Spleen (tissue), 7 donors: ENCODE data around the gene HTR4.

Source experiments
- CTCF ChIP-seq, 11 experiments: fragments of 200-600 bp in 7 of 11; fragments of 450-650 bp in 4 of 11; sonication (generic) in 4 of 11; IDR thresholded peaks in 8 of 11; conservative IDR thresholded peaks in 3 of 11; 1 replicate in 7 of 11; 2 replicates in 4 of 11; pipeline versions ENCODE4 v1.4.0 to v1.8.0; 2016 to 2021; ENCODE audit warnings: antibody characterized with exemption in 11 of 11, inconsistent platforms in 4 of 11, mild to moderate bottlenecking in 1 of 11
- POLR2A ChIP-seq, 3 donors: fragments of 450-650 bp; IDR thresholded peaks; one replicate each; pipeline ENCODE4 v1.5.1; 2017; ENCODE audit warnings: antibody characterized with exemption in 3 of 3, mild to moderate bottlenecking in 1 of 3
- donor health status: DM: no; HTN: no; CAD: no; lungs with moderate emphysema.
- donor health status: DM: no; HTN: no; CAD: no.
- donor health status: DM: no; HTN: no; CAD: no.

- TF ChIP-seq CTCF (IDR thresholded peaks at IDR 0.05 in 8 of 11, conservative IDR thresholded peaks at IDR 0.05 in 3 of 11) (no peak), POLR2A (IDR thresholded peaks at IDR 0.05) (no peak)
Measured at GRCh38 chr5:148574167-148574566, 80.2 kb downstream of the HTR4 start.
